Activated naive CD8-positive, alpha-beta T cell treated with anti-CD3 and anti-CD28 coated beads, Interleukin-2, amount 50 U/mL, for 24 hours (primary cell): Measurements from ENCODE around the gene SMURF2.
A peak's percentile ranks its signal among the peaks of the same experiment; 100 is the strongest.
"Not testable (repeated sequence)": the region's sequence is repeated elsewhere in the genome, so short reads cannot be mapped to it uniquely, and the experiment has no call there.

Experiments
- ATAC-seq: fragments of 150-1000 bp; cut with Tn5 transposase; one replicate; pipeline ENCODE4 v1.10.0; 2021
- DNase-seq: peaks from one replicate; pipeline ENCODE4 v3.0.0; 2021
- H3K27ac Mint-ChIP-seq: one replicate; pipeline ENCODE4 v1.8.0; 2021; ENCODE audit warnings: mild to moderate bottlenecking, mixed read lengths
- H3K27me3 Mint-ChIP-seq: one replicate; pipeline ENCODE4 v1.8.0; 2021; ENCODE audit warnings: mixed read lengths
- H3K36me3 Mint-ChIP-seq: one replicate; pipeline ENCODE4 v1.8.0; 2021; ENCODE audit warnings: low read depth, mixed read lengths
- H3K4me1 Mint-ChIP-seq: one replicate; pipeline ENCODE4 v1.8.0; 2021; ENCODE audit warnings: mixed read lengths
- H3K4me3 Mint-ChIP-seq: one replicate; pipeline ENCODE4 v1.8.0; 2021; ENCODE audit warnings: mild to moderate bottlenecking, moderate library complexity, mixed read lengths
- H3K9me3 Mint-ChIP-seq: one replicate; pipeline ENCODE4 v1.8.0; 2021; ENCODE audit warnings: mixed read lengths

SMURF2 gene

DNA sequence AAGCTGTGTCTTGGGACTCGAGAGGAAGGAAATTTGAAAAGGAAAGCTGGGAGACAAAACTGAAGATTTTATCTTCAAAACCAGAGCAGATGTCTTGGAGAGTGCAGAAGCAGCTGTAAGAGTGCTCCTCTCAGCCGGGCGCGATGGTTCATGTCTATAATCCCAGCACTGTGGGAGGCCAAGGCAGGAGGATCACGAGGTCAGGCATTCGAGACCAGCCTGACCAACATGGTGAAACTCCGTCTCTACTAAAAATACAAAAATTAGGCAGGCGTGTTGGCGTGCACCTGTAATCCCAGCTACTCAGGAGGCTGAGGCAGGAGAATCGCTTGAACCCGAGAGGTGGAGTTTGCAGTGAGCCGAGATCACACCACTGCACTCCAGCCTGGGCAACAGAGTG lies 57.6 kb downstream of the SMURF2 start:
- peaks cover 36% of the 10 kb centered on the region for H3K4me1 Mint-ChIP-seq
- not testable (repeated sequence) for H3K9me3 Mint-ChIP-seq, H3K4me3 Mint-ChIP-seq, H3K27me3 Mint-ChIP-seq, H3K27ac Mint-ChIP-seq, H3K36me3 Mint-ChIP-seq, ATAC-seq, DNase-seq

DNA sequence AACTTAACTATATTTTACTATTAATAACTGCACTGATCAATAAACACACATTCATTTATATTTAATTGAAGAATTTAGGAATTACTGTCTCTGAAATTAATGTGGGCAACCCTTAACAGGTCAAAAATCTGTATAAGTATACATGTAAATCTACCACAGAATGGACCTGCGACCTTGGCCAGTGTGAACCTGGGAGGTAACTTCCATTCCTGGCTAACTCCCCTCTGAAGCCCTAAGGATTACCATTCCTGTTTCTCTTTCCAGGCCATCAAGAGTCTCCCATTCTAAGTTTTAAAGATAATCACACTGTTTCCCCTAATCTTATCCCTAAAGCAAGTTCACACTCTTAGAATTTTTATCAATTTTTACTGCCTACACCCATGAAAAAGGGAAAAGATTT lies 58.1 kb downstream of the SMURF2 start:
- ATAC-seq (no peak), DNase-seq (no peak)
- no peak overlapping the region for H3K4me3 Mint-ChIP-seq
- H3K27me3 Mint-ChIP-seq: no peaks in the 10 kb centered on the region
- H3K9me3 Mint-ChIP-seq: no peaks in the 10 kb centered on the region
- H3K36me3 Mint-ChIP-seq: no peaks in the 10 kb centered on the region
- peaks cover 36% of the 10 kb centered on the region for H3K4me1 Mint-ChIP-seq
- H3K27ac Mint-ChIP-seq: no peak overlapping the region

DNA sequence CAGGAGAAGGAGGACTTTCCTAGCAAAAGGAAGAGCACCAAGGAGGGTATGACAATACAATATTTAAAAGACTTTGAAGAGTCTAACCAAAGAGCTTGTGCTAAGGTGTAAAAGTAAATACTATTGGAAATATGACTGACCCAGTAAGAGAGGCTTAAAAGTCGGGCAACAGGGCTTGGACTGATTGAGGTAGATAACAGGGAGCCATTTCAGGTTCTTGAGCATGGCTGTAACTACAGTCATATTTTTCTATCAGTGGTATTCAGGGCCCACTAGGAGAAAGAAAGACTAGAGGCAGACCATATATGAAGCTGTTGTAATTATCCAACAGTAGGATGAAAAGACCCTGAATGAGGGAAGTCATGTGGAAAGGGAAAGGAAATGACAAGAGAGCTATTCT lies 62.3 kb downstream of the SMURF2 start:
- no peaks in the 10 kb centered on the region for H3K27me3 Mint-ChIP-seq
- no peaks in the 10 kb centered on the region for H3K9me3 Mint-ChIP-seq
- DNase-seq: no peak
- H3K4me1 Mint-ChIP-seq: peaks cover 35% of the 10 kb centered on the region
- peak overlapping the region; percentile 68 for H3K4me3 Mint-ChIP-seq
- H3K27ac Mint-ChIP-seq: no peak overlapping the region
- H3K36me3 Mint-ChIP-seq: peaks cover 11% of the 10 kb centered on the region
- ATAC-seq: no peak

DNA sequence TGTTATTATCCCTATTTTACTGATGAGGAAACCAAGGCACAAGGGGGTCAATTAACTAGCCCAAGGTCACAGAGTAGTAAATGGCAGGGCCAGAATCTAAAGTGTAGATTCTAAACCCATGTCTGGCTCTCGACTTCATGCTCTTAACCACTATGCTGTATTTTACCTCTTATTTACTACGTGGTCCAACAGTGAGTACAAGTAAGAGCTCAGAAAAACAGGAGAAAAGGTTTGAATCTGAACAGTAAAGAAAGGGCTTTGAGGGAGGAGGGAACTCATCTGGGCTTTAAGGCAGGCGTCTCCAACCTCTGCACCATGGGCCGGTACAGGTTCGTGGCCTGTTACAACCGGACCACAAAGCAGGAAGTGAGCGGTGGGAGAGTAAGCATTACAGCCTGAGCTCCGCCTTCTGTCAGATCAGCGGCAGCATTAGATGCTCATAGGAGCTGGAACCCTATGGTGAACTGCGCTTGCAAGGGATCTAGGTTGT lies 62.9 kb downstream of the SMURF2 start:
- ATAC-seq (peak; percentile 99), DNase-seq (peak; percentile 54)
- peak overlapping the region; percentile 68 for H3K4me3 Mint-ChIP-seq
- H3K9me3 Mint-ChIP-seq: no peaks in the 10 kb centered on the region
- peaks cover 11% of the 10 kb centered on the region for H3K36me3 Mint-ChIP-seq
- H3K27me3 Mint-ChIP-seq: no peaks in the 10 kb centered on the region
- H3K4me1 Mint-ChIP-seq: peaks cover 35% of the 10 kb centered on the region
- peak overlapping the region; percentile 57 for H3K27ac Mint-ChIP-seq

DNA sequence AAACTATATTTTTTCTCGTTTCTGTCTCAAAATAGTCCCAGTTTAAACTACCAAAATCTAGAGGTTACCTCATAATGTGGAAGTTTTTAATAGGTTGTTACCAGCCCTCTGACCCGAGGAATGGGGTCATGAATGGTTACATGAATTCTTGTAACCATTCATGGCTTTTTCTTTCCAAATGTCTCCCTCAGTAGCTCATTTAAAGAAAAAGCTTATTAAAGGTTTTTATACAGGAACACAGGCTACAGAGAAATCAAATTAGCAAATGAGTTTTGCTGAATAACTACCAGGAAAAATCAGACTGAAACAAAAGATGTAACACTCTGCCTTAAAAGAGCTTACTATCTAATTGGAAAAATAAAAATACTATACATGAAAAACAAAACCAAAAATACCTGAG lies 63.4 kb downstream of the SMURF2 start:
- no peaks in the 10 kb centered on the region for H3K9me3 Mint-ChIP-seq
- no peaks in the 10 kb centered on the region for H3K27me3 Mint-ChIP-seq
- DNase-seq: no peak
- peak overlapping the region; percentile 68 for H3K4me3 Mint-ChIP-seq
- H3K36me3 Mint-ChIP-seq: peaks cover 11% of the 10 kb centered on the region
- ATAC-seq: no peak
- H3K4me1 Mint-ChIP-seq: peaks cover 35% of the 10 kb centered on the region
- peak overlapping the region; percentile 57 for H3K27ac Mint-ChIP-seq

DNA sequence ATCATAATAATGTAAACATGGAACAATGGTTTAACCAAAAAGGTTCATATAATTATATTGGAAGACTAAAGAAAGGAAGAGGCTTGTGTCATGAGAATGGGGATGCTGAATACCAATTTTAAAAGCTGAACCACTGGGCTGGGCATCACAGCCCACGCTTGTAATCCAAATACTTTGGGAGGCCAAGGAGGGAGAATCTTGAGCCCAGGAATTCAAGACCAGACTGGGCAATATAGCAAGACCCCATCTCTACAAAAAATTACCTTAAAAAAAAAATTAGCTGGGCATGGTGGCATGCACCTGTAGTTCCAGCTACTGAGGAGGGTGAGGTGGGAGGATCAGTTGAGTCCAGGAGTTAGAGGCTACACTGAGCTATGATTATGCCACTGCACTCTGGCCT lies 65.1 kb downstream of the SMURF2 start:
- Mint-ChIP-seq H3K4me3 (no peak overlapping the region), H3K4me1 (peaks cover 38% of the 10 kb centered on the region), H3K27ac (no peak overlapping the region), H3K36me3 (peaks cover 14% of the 10 kb centered on the region), H3K9me3 (no peaks in the 10 kb centered on the region), H3K27me3 (no peaks in the 10 kb centered on the region)
- DNase-seq: no peak
- ATAC-seq: no peak

DNA sequence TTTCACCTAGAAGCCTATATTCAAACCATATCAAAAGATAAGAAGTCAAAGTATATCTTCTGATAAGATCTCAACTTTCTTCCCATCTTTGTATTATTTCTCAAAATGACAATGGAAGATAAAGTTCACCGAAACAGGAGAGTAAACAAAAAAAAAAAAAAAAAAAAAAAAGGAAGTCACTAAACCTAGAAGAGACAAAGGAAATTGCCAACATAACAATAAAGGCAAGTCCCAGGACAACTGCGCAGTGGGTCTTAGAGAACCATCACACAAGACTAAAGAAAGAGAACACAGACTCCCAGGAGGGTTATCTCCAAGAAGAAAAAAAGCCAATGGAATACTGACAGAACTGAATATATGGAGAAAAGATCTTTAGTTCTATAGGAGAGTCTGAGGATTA lies 65.7 kb downstream of the SMURF2 start:
- Mint-ChIP-seq H3K27me3 (no peaks in the 10 kb centered on the region), H3K4me3 (no peak overlapping the region), H3K27ac (no peak overlapping the region), H3K9me3 (no peaks in the 10 kb centered on the region), H3K4me1 (peaks cover 40% of the 10 kb centered on the region), H3K36me3 (peaks cover 17% of the 10 kb centered on the region)
- ATAC-seq: no peak
- no peak for DNase-seq

DNA sequence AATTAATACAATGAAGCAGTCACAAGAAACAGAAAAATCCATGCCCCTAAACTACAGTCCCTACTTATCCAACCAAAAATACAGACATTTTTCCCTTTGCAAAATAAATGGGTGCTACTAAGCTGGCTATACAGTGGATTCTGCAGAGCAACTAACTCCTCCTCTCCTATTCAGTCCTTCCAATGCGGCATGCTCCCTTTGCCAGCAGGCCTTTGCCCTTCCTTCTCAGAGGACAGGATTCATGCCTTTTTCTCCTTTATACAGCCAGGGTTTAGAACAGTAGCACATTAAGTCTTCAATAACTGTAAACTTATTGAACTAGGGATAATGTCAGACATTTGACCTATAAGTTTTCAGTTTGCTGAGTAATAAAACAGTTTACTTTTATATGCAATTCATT lies 70.2 kb downstream of the SMURF2 start:
- Mint-ChIP-seq H3K9me3 (no peaks in the 10 kb centered on the region), H3K4me3 (no peak overlapping the region), H3K36me3 (peaks cover 19% of the 10 kb centered on the region), H3K27me3 (no peaks in the 10 kb centered on the region), H3K27ac (peak overlapping the region; percentile 8), H3K4me1 (peaks cover 19% of the 10 kb centered on the region)
- no peak for ATAC-seq
- DNase-seq: no peak

DNA sequence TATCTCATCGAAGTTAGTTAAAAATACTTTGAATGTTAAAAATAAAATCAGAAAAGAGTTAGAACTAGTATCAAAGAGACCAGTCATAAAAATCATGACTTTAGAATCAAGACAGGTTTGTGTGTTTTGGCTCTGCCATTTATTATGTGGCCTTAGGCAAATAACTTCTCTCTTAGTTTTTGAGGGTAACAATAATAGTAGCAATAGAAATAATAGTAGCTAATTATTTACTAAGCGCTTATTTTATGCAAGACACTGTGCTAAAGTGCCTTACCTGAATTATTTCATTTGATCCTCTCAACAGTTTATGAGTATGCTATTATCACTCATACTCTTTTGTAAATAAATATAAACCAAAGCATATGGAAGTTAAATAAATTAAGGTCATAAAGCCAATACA lies 77.0 kb downstream of the SMURF2 start:
- Mint-ChIP-seq H3K27me3 (no peaks in the 10 kb centered on the region), H3K36me3 (peaks cover 13% of the 10 kb centered on the region), H3K4me1 (peaks cover 17% of the 10 kb centered on the region), H3K4me3 (no peak overlapping the region), H3K27ac (no peak overlapping the region), H3K9me3 (no peaks in the 10 kb centered on the region)
- DNase-seq (no peak), ATAC-seq (no peak)

DNA sequence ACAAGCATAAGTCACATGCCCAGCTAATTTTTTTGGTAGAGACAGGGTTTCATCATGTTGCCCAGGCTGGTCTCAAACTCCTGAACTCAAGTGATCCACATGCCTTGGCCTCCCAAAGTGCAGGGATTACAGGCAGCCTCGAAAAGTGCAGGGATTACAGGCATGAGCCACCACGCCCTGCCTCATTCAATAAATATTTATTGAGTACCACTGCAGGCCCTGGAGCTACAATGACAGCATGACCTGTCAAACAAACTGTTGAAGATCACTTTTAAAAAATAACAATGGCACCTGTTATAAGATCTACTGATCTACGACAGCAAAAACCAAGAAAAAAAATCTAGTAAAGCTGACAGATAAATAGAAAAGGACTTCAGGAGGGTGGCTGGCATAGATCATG lies 79.1 kb downstream of the SMURF2 start:
- H3K27me3 Mint-ChIP-seq: no peaks in the 10 kb centered on the region
- ATAC-seq (no peak), DNase-seq (no peak)
- H3K36me3 Mint-ChIP-seq: peaks cover 13% of the 10 kb centered on the region
- no peak overlapping the region for H3K4me3 Mint-ChIP-seq
- peaks cover 20% of the 10 kb centered on the region for H3K4me1 Mint-ChIP-seq
- H3K9me3 Mint-ChIP-seq: no peaks in the 10 kb centered on the region
- H3K27ac Mint-ChIP-seq: no peak overlapping the region

DNA sequence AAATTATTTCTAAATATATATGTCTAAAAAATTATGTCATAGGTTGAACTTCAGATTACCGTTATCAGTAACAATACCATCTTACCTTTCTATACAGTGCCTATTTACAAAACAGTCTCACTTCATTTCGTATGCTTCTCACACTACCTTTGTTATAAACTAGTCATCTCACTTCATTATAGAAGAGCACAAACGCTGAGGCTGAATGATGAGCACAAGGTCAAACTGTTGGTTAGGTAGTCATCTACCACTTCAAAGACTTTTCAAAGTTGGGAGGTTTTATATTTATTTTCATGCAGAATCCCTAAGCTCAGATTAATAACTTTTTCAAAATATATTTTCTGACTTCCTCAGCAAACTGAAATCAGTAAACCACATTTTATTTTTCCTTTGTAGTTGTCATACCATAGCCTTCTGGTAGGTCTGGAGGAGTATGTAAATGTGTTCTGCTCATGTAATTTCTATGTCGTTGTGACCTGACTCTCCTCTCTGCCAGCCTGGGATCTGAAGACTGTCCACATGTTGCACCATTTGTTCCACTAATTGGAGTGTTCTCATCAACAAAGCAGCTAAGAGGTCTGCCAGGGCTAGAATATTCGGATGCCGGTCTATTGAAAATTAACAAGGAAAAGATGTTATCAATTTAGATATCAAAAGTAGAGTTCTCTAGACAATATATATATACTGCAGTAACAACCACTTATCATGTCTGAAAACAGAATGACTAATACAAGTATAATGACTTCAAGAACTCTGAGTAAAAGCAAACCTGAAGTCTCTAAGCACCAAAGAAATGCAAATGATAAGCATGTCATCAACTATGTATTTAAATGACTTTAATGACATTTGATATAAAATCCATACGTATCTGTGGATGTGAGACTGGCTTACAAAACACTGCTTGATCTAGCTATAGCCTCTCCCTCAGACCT lies 81.5 kb downstream of the SMURF2 start:
- peak; percentile 87 for ATAC-seq
- no peak for DNase-seq

DNA sequence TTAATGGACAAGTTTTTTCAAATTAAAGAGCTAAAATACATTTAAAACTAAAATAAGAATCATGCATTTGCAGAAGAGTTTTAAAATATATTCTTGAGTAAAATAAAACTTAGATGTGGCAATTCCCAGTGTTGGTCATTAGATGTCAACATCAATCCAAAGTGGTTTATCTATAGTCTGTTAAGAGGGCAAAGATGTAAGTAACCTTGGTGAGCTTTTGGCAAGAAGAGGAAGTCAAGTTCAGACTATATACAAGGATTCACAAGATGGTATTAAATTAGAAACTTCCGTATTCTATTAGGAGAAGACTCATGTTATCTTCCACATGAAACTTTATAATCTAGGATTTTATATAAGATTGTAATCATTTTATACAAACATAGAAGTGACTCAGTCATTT lies 82.2 kb downstream of the SMURF2 start:
- peaks cover 17% of the 10 kb centered on the region for H3K36me3 Mint-ChIP-seq
- H3K9me3 Mint-ChIP-seq: no peaks in the 10 kb centered on the region
- H3K27me3 Mint-ChIP-seq: no peaks in the 10 kb centered on the region

More for the DNA sequence above, 81.5 kb downstream of the SMURF2 start:
- peaks cover 20% of the 10 kb centered on the region for H3K4me1 Mint-ChIP-seq
- H3K4me3 Mint-ChIP-seq: peak overlapping the region; percentile 35
- H3K9me3 Mint-ChIP-seq: no peaks in the 10 kb centered on the region
- H3K36me3 Mint-ChIP-seq: peaks cover 17% of the 10 kb centered on the region
- H3K27ac Mint-ChIP-seq: peak overlapping the region; percentile 87
- no peaks in the 10 kb centered on the region for H3K27me3 Mint-ChIP-seq

DNA sequence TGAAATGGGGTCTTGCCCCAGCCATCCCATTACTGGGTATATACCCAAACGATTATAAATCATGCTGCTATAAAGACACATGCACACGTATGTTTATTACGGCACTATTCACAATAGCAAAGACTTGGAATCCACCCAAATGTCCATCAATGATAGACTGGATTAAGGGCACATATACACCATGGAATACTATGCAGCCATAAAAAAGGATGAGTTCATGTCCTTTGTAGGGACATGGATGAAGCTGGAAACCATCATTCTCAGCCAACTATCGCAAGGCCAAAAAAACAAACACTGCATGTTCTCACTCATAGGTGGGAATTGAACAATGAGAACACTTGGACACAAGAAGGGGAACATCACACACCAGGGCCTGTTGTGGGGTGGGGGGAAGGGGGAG lies 85.1 kb downstream of the SMURF2 start:
- peaks cover 11% of the 10 kb centered on the region for H3K36me3 Mint-ChIP-seq

More for the DNA sequence above, 82.2 kb downstream of the SMURF2 start:
- peaks cover 20% of the 10 kb centered on the region for H3K4me1 Mint-ChIP-seq
- ATAC-seq (no peak), DNase-seq (no peak)
- peak overlapping the region; percentile 67 for H3K27ac Mint-ChIP-seq
- H3K4me3 Mint-ChIP-seq: no peak overlapping the region

DNA sequence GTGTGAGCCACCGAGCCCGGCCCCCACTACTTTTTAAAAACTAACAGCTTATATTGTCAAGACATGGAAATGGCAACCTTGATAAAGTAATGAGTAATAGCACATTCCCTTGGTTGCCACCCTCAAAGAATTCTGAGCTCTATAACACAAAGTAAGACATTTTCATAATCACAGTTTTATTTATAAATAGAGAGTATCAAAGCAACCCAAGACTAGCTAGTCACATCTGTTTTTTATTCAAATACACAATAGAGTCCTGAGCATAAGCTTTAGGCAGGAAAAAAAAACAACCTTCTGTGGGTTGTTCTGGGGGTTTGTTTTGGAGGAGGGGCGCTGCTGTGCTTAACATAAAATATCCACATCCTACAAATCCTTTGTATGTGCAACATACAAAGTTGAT lies 86.7 kb downstream of the SMURF2 start:
- H3K36me3 Mint-ChIP-seq: peaks cover 6% of the 10 kb centered on the region
- peaks cover 18% of the 10 kb centered on the region for H3K4me1 Mint-ChIP-seq
- no peaks in the 10 kb centered on the region for H3K9me3 Mint-ChIP-seq
- ATAC-seq: no peak
- no peak overlapping the region for H3K4me3 Mint-ChIP-seq
- H3K27ac Mint-ChIP-seq: no peak overlapping the region
- no peaks in the 10 kb centered on the region for H3K27me3 Mint-ChIP-seq
- DNase-seq: no peak

More for the DNA sequence above, 85.1 kb downstream of the SMURF2 start:
- not testable (repeated sequence) for H3K9me3 Mint-ChIP-seq, ATAC-seq, H3K4me3 Mint-ChIP-seq, H3K27ac Mint-ChIP-seq, H3K27me3 Mint-ChIP-seq, DNase-seq
- peaks cover 33% of the 10 kb centered on the region for H3K4me1 Mint-ChIP-seq

DNA sequence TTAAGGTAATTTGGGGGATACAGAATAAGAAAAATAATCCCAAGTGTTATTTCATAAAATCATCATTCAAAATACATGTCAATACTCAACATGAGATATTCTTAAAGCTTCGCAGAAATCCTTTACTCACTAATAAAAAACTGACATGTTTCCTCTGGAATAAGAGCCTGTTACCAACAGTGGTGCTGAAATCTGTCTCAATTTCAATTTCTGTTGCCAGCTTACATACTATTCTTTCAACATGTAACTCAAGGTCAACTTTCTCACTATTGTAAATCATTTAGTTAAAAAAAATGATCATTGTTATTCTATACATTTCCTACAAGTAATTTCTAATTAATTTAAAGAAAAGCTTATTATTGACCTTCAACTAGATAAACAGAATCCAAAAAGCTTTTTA lies 87.5 kb downstream of the SMURF2 start:
- Mint-ChIP-seq H3K4me1 (peaks cover 13% of the 10 kb centered on the region), H3K9me3 (no peaks in the 10 kb centered on the region), H3K27ac (no peak overlapping the region), H3K36me3 (peaks cover 4% of the 10 kb centered on the region), H3K4me3 (no peak overlapping the region), H3K27me3 (no peaks in the 10 kb centered on the region)
- ATAC-seq: no peak
- DNase-seq: no peak
